K562 (cell line): ENCODE data around the gene FOXJ2. TPM values are rescaled to one million over a fixed set of nuclear protein-coding genes. Genes with fewer than 3 reads are reported as not detected.

Experiments
- ETS1 ChIP-seq: conservative IDR thresholded peaks from 2 replicates; pipeline ENCODE4 v1.6.1; 2011; ENCODE audit warnings: low read depth, mild to moderate bottlenecking, low read length; ENCODE audit not compliant: control insufficient read depth
- HMGN3 ChIP-seq: IDR thresholded peaks from 2 replicates; pipeline ENCODE4 v1.6.1; 2011; ENCODE audit warnings: borderline replicate concordance, low read depth, mild to moderate bottlenecking, mixed read lengths, low read length; ENCODE audit not compliant: insufficient read length; ENCODE audit errors: extremely low read depth
- MGA ChIP-seq: fragments of 450-650 bp; IDR thresholded peaks from 2 replicates; pipeline ENCODE4 v1.6.1; 2016; ENCODE audit warnings: mild to moderate bottlenecking, moderate library complexity
- NR3C1 ChIP-seq: sonication (generic); formaldehyde crosslinking; IDR thresholded peaks from 2 replicates; pipeline ENCODE4 v1.8.1; 2022; ENCODE audit warnings: missing genetic modification reagents
- ZNF584 ChIP-seq: fragments of 200-800 bp; sonication (Bioruptor generic); IDR thresholded peaks from 2 replicates; pipeline ENCODE4 v1.6.1; 2016; ENCODE audit warnings: low read depth, mild to moderate bottlenecking, missing genetic modification characterization, missing compliant biosample characterization
- polyA plus RNA-seq, 8 experiments: library from polyadenylated mRNA; depleted of rRNA in 4 of 8; stranded (reverse) in 5 of 8; unstranded in 3 of 8; fragments of >200 nt; fragmentation: Nextera tagmentation in 2 of 8; fragmentation: Illumina TruSeq in 1 of 8; extraction: Ambion mirVana in 2 of 8; extraction: Trizol in 1 of 8; gene quantifications; 2 replicates each; pipeline versions ENCODE4 v1.2.1 to v1.2.3, GENCODE V29; 2011 to 2014; ENCODE audit warnings: inconsistent platforms in 1 of 8, missing spikeins in 1 of 8
- total RNA-seq, 7 experiments: library from RNA; depleted of rRNA in 6 of 7; stranded (reverse); fragments of >200 nt in 6 of 7; fragmentation: Illumina TruSeq in 2 of 7; extraction: Trizol in 2 of 7; gene quantifications; 2 replicates each; pipeline versions ENCODE4 v1.2.1 to v1.2.3, GENCODE V29; 2011 to 2021; ENCODE audit warnings: low replicate concordance in 1 of 7
- TF ChIP-seq, protein P1 (sequence below): fragments of 250-450 bp; sonication (Bioruptor Pico); IDR thresholded peaks from 2 replicates; pipeline ENCODE4 v1.5.0; 2021; ENCODE audit warnings: mild to moderate bottlenecking, moderate library complexity
- TF ChIP-seq, protein P2 (sequence below): sonication (generic); formaldehyde crosslinking; IDR thresholded peaks from 2 replicates; pipeline ENCODE4 v1.8.0; 2022; ENCODE audit warnings: missing genetic modification reagents, mild to moderate bottlenecking, moderate library complexity, borderline replicate concordance

The FOXJ2 gene
- total and polyA plus RNA-seq, 9 of the 15 experiments (the other 6 are each of a cell fraction or from before 2014, with no cell fraction given), result 1.0 to 7.5 (median 2.4) TPM

- no peak for TF ChIP-seq MGA
- TF ChIP-seq HMGN3, result peak; percentile 44
- 0 out of 2 replicates have a peak, but pooled peaks have one; percentile 42 for TF ChIP-seq NR3C1
- TF ChIP-seq, protein P1, sequence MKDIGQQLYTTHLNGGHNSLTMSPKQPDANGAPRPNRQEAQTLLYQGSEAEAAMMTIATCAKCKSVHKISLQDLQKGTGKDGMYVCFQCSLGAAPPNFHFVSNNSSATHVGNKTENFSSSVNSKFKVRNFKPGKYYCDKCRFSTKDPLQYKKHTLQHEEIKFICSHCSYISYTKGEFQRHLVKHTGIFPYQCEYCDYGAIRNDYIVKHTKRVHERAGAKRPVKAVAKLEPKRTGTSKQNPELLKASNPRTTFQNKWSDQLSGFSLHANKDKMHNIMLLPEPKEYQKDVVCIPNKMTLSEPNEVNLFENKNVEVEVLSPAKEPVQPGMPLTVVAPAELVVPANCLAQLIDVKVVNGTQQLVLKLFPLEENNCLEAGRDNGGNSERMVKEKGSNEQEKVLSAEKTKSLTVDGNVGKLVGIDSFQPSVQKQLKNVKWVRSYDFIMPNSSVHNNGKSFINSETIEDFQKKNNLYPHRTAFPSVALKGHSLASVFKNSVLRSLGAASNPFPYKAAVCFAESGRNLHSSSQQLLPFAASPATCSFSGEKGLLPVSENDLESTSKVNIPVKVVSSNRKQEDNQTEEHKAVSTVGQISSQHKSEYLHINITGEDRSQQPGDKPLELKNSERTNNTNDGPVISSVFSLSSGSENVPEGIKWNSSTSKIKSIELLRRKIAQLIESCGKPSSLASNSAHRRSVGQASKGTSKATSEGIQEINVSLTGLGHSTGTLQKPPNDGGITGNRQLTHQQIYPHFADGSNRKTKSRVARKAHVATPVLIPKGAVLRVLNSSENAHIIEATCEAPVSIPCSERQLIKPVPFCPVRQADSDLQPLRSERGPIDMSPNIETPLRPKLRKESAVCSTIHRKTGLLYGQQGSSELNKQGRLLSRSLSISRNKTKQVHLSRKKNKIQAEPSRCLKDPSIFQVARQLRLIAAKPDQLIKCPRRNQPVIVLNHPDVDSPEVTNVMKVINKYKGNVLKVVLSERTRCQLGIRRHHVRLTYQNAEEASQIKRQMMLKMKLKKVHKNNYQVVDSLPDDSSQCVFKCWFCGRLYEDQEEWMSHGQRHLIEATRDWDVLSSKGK (CRISPR knock-in tag), result no peak
- no peak for TF ChIP-seq ZNF584 (CRISPR knock-in tag)
- 0 out of 2 replicates have a peak, but pooled peaks have one; percentile 33 for TF ChIP-seq ETS1
- TF ChIP-seq, protein P2, sequence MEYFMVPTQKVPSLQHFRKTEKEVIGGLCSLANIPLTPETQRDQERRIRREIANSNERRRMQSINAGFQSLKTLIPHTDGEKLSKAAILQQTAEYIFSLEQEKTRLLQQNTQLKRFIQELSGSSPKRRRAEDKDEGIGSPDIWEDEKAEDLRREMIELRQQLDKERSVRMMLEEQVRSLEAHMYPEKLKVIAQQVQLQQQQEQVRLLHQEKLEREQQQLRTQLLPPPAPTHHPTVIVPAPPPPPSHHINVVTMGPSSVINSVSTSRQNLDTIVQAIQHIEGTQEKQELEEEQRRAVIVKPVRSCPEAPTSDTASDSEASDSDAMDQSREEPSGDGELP (CRISPR knock-in tag), result peak; percentile 51; the same call in 1 of the 2 replicates
Measured at GRCh38 chr12:8032242-8033152, at the start of gene FOXJ2 (continued).
